Transverse colon (tissue), 4 donors: ENCODE results near the gene DLGAP1. TPM values are rescaled to one million over a fixed set of nuclear protein-coding genes. Genes with fewer than 3 reads are reported as not detected.

Experiments
- DNase-seq: peaks from one replicate; pipeline ENCODE4 v3.0.0-alpha.2; 2019
- H3K27ac ChIP-seq, 4 donors: fragments of 200-600 bp; sonication (generic); 2 replicates each; pipeline ENCODE4 v1.5.1; 2016 to 2018; ENCODE audit warnings: inconsistent platforms in 4 of 4
- H3K27me3 ChIP-seq: fragments of 200-600 bp; sonication (generic); 2 replicates; pipeline ENCODE4 v1.5.1; 2017; ENCODE audit warnings: inconsistent platforms
- H3K36me3 ChIP-seq, 4 donors: fragments of 200-600 bp; sonication (generic); 2 replicates each; pipeline ENCODE4 v1.5.1; 2017 to 2019; ENCODE audit warnings: inconsistent platforms in 4 of 4
- H3K4me1 ChIP-seq, 4 donors: fragments of 200-600 bp; sonication (generic); 2 replicates each; pipeline ENCODE4 v1.5.1; 2017 to 2020; ENCODE audit warnings: inconsistent platforms in 4 of 4
- H3K4me3 ChIP-seq, 4 donors: fragments of 200-600 bp; sonication (generic); 1 replicate in 1 of 4; 2 replicates in 3 of 4; pipeline versions ENCODE4 v1.5.1 to v1.6.1; 2017 to 2019; ENCODE audit warnings: inconsistent platforms in 4 of 4
- H3K9me3 ChIP-seq, 2 donors: fragments of 200-600 bp; sonication (generic); 2 replicates each; pipeline ENCODE4 v1.5.1; 2017 to 2019; ENCODE audit warnings: inconsistent platforms in 2 of 2
- EP300 ChIP-seq: sonication (generic); formaldehyde crosslinking; IDR thresholded peaks from one replicate; pipeline ENCODE4 v1.6.1; 2017; ENCODE audit warnings: antibody characterized with exemption, low read depth
- POLR2A ChIP-seq: fragments of 450-650 bp; IDR thresholded peaks from one replicate; pipeline ENCODE4 v1.6.1; 2016; ENCODE audit warnings: antibody characterized with exemption, mild to moderate bottlenecking, moderate library complexity
- POLR2AphosphoS5 ChIP-seq, 3 donors: sonication (generic); formaldehyde crosslinking; IDR thresholded peaks; one replicate each; pipeline ENCODE4 v1.6.1; 2016; ENCODE audit warnings: antibody characterized with exemption in 3 of 3
- WGBS, 2 donors: methylation state at CpG; one replicate each; pipeline ENCODE4 v1.1.5; 2018; ENCODE audit warnings: low coverage in 1 of 2; 5-methylcytosine and 5-hydroxymethylcytosine counted together
- in situ Hi-C, 4 donors: fragments of 200-750 bp; cut with MboI; loops; one replicate each; pipeline versions ENCODE4 v1.15.0 to v1.15.1; 2017; ENCODE audit warnings: low sequenced_read_pairs in 3 of 4, low pct_ligation_motif_present in 1 of 4, low pct_unique_long_range_greater_than_20kb in 1 of 4
- intact Hi-C: fragments of 100-400 bp; cut with DNase I; formaldehyde crosslinking; loops from one replicate; pipeline ENCODE4 v1.15.1; 2023; ENCODE audit warnings: low total_unique reads
- total RNA-seq, 4 donors: library from RNA; depleted of rRNA; stranded (reverse); fragments of >200 nt; gene quantifications; one replicate each; pipeline ENCODE4 v1.1.0, GENCODE V29; 2016
- TF ChIP-seq, protein P1 (sequence below), 5 experiments: fragments of 200-600 bp in 3 of 5; fragments of 450-650 bp in 2 of 5; sonication (generic) in 3 of 5; IDR thresholded peaks; 1 replicate in 2 of 5; 2 replicates in 3 of 5; pipeline ENCODE4 v1.5.1; 2016 to 2017; ENCODE audit warnings: antibody characterized with exemption in 5 of 5, inconsistent platforms in 3 of 5, mild to moderate bottlenecking in 2 of 5, moderate library complexity in 1 of 5

The DLGAP1 gene
- total RNA-seq, 4 donors from 2014 or later, result 2.7 to 7.2 (median 3.3) TPM

DNA sequence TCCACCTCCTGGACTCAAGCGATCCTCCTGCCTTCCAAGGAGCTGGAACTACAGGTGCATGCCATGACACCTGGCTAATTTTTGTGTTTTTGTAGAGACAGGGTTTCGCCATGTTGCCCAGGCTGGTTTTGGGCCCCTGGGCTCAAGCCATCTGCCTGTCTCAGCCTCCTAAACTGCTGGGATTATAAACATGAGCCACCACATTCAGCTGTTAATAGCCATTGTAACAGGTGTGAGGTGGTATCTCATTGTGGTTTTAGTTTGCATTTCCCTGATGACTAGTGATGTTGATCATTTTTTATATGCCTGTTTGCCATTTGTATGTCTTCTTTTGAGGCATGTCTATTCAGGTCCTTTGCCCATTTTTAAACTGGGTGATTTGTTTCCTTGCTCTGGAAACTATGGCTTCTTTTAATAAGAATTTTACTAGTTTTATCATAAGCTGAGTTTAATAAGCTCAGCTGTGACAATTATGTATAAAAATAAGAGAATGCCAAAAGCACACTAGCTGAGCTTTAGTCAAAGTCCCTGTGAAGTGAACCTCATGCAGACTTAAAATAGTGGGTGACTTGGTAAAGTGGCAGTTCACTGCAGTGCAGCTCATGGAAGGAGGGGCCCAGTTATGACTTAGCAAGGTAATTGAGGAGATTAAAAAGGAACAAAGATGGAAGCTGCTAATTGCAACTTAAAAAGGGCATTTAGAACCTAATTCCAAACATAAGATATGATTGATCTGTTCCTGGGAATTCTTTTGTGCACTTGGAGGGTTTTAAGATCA is 540.1 kb downstream of the DLGAP1 start:
- WGBS, 2 donors, result 80% methylated on average over 2 of the region's 2 CpGs; no CpG with 5 or more reads in 1 of the 2 donors
- no peak for TF ChIP-seq POLR2AphosphoS5 (IDR thresholded peaks at IDR 0.05)
- TF ChIP-seq, protein P1, sequence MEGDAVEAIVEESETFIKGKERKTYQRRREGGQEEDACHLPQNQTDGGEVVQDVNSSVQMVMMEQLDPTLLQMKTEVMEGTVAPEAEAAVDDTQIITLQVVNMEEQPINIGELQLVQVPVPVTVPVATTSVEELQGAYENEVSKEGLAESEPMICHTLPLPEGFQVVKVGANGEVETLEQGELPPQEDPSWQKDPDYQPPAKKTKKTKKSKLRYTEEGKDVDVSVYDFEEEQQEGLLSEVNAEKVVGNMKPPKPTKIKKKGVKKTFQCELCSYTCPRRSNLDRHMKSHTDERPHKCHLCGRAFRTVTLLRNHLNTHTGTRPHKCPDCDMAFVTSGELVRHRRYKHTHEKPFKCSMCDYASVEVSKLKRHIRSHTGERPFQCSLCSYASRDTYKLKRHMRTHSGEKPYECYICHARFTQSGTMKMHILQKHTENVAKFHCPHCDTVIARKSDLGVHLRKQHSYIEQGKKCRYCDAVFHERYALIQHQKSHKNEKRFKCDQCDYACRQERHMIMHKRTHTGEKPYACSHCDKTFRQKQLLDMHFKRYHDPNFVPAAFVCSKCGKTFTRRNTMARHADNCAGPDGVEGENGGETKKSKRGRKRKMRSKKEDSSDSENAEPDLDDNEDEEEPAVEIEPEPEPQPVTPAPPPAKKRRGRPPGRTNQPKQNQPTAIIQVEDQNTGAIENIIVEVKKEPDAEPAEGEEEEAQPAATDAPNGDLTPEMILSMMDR (IDR thresholded peaks at IDR 0.05), result no peak
- TF ChIP-seq EP300, result no peak
- no peak for TF ChIP-seq POLR2A
- no peaks in the 10 kb centered on the region for H3K4me1 ChIP-seq
- H3K27me3 ChIP-seq, result peaks cover 3% of the 10 kb centered on the region
- H3K27ac ChIP-seq, result no peak overlapping the region
- no peak overlapping the region for H3K4me3 ChIP-seq
- DNase-seq, result no peak
- in situ Hi-C loops, result no loop called here
- no peaks in the 10 kb centered on the region for H3K36me3 ChIP-seq
- no peaks in the 10 kb centered on the region for H3K9me3 ChIP-seq
- intact Hi-C loops, result no loop called here

DNA sequence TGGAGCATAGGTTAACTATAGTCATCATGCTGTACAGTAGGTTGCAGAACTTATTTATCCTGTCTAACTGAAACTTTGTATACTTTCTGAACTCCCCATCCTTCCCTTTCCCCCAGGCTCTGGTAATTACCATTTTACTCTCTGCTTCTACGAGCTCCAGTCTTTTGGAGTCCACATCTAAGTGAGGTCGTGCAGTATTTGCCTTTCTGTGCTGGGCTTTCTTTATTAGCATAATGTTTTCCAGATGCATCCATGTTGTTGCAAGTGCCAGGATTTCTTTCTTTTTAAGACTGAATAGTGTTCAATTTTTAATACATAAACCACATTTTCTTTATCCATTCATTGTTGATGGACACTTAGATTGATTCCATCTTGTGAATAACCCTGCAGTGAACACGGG is 541.0 kb downstream of the DLGAP1 start:
- Histone ChIP-seq H3K36me3 (no peaks in the 10 kb centered on the region), H3K27ac (no peak overlapping the region), H3K27me3 (peaks cover 3% of the 10 kb centered on the region), H3K4me3 (no peak overlapping the region), H3K4me1 (no peaks in the 10 kb centered on the region), H3K9me3 (no peaks in the 10 kb centered on the region)
- in situ Hi-C loops, result no loop called here
- TF ChIP-seq, protein P1 (IDR thresholded peaks at IDR 0.05), result no peak
- no peak for TF ChIP-seq EP300
- no peak for TF ChIP-seq POLR2A
- no peak for TF ChIP-seq POLR2AphosphoS5 (IDR thresholded peaks at IDR 0.05)
- intact Hi-C loops, result no loop called here
- WGBS, 2 donors, result 58 to 59% methylated on average over 3 of the region's 3 CpGs
- no peak for DNase-seq

DNA sequence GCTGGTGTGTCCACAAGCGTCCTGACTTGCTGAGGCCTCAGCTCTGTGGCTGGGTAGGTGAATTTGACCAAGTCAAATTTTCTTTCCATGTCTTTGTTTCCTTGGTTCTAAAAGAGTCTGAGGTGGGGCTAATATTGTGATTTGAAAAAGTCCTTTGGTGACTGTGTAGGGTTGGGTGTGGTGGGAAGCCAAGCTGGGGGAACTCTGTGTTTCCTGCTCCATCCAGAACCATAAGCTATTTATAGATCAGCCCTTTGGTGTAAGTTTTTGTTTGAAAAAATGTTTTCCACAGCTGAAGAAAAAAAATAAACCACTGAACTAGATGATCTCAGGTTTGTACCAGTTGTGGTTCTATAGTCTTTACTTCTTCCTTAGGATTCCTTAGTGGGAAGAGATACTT is 542.4 kb downstream of the DLGAP1 start:
- intact Hi-C loops (no loop called here), in situ Hi-C loops (no loop called here)
- Histone ChIP-seq H3K36me3 (no peaks in the 10 kb centered on the region), H3K27me3 (no peaks in the 10 kb centered on the region), H3K4me3 (no peak overlapping the region), H3K9me3 (no peaks in the 10 kb centered on the region), H3K27ac (no peak overlapping the region), H3K4me1 (no peaks in the 10 kb centered on the region)
- WGBS, 2 donors, result 90% methylated on average over 1 of the region's 1 CpG; no CpG with 5 or more reads in 1 of the 2 donors
- no peak for TF ChIP-seq POLR2A
- TF ChIP-seq, protein P1 (IDR thresholded peaks at IDR 0.05), result no peak
- TF ChIP-seq EP300, result no peak
- no peak for TF ChIP-seq POLR2AphosphoS5 (IDR thresholded peaks at IDR 0.05)
- no peak for DNase-seq

DNA sequence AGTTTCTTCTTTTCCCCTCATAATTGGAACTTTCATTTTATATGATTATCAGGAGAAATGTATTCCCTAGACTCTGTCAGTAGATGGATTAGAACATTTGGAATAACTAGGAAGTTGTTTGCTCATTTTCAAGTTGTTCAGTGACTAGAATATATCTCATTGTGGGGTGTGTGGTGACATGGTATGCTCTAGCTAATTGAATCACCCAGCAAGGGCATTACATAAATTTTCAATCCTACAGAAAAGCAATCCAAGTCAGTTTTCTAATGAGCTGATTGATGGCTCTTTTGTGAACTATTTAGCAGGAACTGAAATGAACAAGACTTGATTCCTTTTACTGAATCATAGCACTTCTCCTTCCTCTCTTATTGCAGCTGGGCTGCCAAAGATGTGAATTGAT is 543.7 kb downstream of the DLGAP1 start:
- H3K9me3 ChIP-seq, result no peaks in the 10 kb centered on the region
- in situ Hi-C loops, result no loop called here
- intact Hi-C loops, result no loop called here
- H3K4me1 ChIP-seq, result no peaks in the 10 kb centered on the region
- DNase-seq, result no peak
- H3K27me3 ChIP-seq, result no peaks in the 10 kb centered on the region
- H3K36me3 ChIP-seq, result no peaks in the 10 kb centered on the region
- H3K4me3 ChIP-seq, result no peak overlapping the region
- TF ChIP-seq POLR2AphosphoS5 (IDR thresholded peaks at IDR 0.05) (no peak), POLR2A (no peak), EP300 (no peak)
- TF ChIP-seq, protein P1 (IDR thresholded peaks at IDR 0.05), result no peak
- no peak overlapping the region for H3K27ac ChIP-seq
